HepG2 (cell line): ENCODE data around the gene CTNNA2. TPM values are rescaled to one million over a fixed set of nuclear protein-coding genes. Genes with fewer than 3 reads are reported as not detected.

Source experiments
- ATAC-seq: fragments of 200-7000 bp; cut with Tn5 transposase; 3 replicates; pipeline ENCODE4 v1.9.1; 2020; ENCODE audit warnings: mild to moderate bottlenecking, moderate library complexity
- BruUV-seq: library from RNA; stranded (reverse); fragments of 400-500 nt; replicated peaks from 2 replicates; lab custom pipeline; 2021; lab: Mats Ljungman, UMichigan
- CTCF ChIA-PET: fragments of 300-600 bp; formaldehyde crosslinking; extraction: SDS; loops from one replicate; lab custom pipeline; 2021; ENCODE audit warnings: low total read pairs, inconsistent platforms, low intra/inter-chr PET ratio; lab: Yijun Ruan, JAX
- POLR2A ChIA-PET: fragments of 350-600 bp; sonication (Branson Sonifier 250); formaldehyde crosslinking; loops from one replicate; lab custom pipeline; 2020; ENCODE audit warnings: antibody characterized with exemption, inconsistent platforms; lab: Yijun Ruan, JAX
- DNase-seq: peaks from one replicate; pipeline ENCODE4 v3.0.0-alpha.2; 2015; ENCODE audit warnings: low spot score
- FAIRE-seq: peaks from 3 replicates; lab custom pipeline; 2011; peaks lifted over from hg19 to GRCh38; lab: Jason Lieb, UNC
- H2AFZ ChIP-seq: one replicate; pipeline ENCODE4 v1.6.1; 2011; ENCODE audit warnings: low read length, inconsistent platforms
- H3K27ac ChIP-seq: fragments of 300-600 bp; 3 replicates; pipeline ENCODE4 v1.8.0; 2011; ENCODE audit warnings: mixed run types, mild to moderate bottlenecking, mixed read lengths, low read length, inconsistent platforms; ENCODE audit not compliant: insufficient read depth; ENCODE audit errors: extremely low read length
- H3K27me3 ChIP-seq, 2 experiments: fragments of 200-600 bp in 1 of 2; 2 replicates in 1 of 2; 3 replicates in 1 of 2; pipeline versions ENCODE4 v1.6.0 to v1.8.0; 2011; ENCODE audit warnings: low read length in 2 of 2, mild to moderate bottlenecking in 2 of 2, moderate library complexity in 2 of 2, inconsistent platforms in 1 of 2; ENCODE audit not compliant: insufficient read depth in 2 of 2, control insufficient read depth in 1 of 2
- H3K36me3 ChIP-seq, 2 experiments: fragments of 200-600 bp in 1 of 2; replicated peaks in 1 of 2; 2 replicates in 1 of 2; 3 replicates in 1 of 2; pipeline versions ENCODE4 v1.5.1 to v1.8.0; 2011; ENCODE audit warnings: low read length in 2 of 2, inconsistent platforms in 1 of 2; ENCODE audit not compliant: insufficient read depth in 2 of 2, control insufficient read depth in 1 of 2
- H3K4me1 ChIP-seq: 2 replicates; pipeline ENCODE4 v1.5.1; 2012; ENCODE audit warnings: low read length, inconsistent platforms; ENCODE audit not compliant: insufficient read depth
- H3K4me2 ChIP-seq: 2 replicates; pipeline ENCODE4 v1.6.0; 2011; ENCODE audit warnings: low read depth, low read length, inconsistent platforms
- H3K4me3 ChIP-seq, 3 experiments: fragments of 200-600 bp in 1 of 3; sonication (generic), shearing (Covaris generic) in 1 of 3; replicated peaks in 1 of 3; 2 replicates each; pipeline ENCODE4 v1.5.1; 2011 to 2016; ENCODE audit warnings: low read length in 3 of 3, inconsistent platforms in 2 of 3, low read depth in 2 of 3, mild to moderate bottlenecking in 2 of 3, control low read depth in 1 of 3, mixed read lengths in 1 of 3; ENCODE audit not compliant: insufficient read depth in 1 of 3
- H3K79me2 ChIP-seq: one replicate; pipeline ENCODE4 v1.6.1; 2011; ENCODE audit warnings: low read length, inconsistent platforms; ENCODE audit not compliant: insufficient read depth
- H3K9ac ChIP-seq: 2 replicates; pipeline ENCODE4 v1.6.0; 2011; ENCODE audit warnings: mild to moderate bottlenecking, low read depth, low read length, inconsistent platforms; ENCODE audit not compliant: insufficient read depth
- H3K9me3 ChIP-seq: 2 replicates; pipeline ENCODE4 v1.5.1; 2012; ENCODE audit warnings: mild to moderate bottlenecking, low read length
- H4K20me1 ChIP-seq: 2 replicates; pipeline ENCODE4 v1.6.0; 2011; ENCODE audit warnings: inconsistent platforms, mild to moderate bottlenecking, low read length, moderate library complexity; ENCODE audit not compliant: insufficient read depth
- DMAP1 ChIP-seq: IDR thresholded peaks from 2 replicates; pipeline ENCODE4 v1.6.1; 2016
- TERF1 ChIP-seq: sonication (generic); formaldehyde crosslinking; IDR thresholded peaks from 2 replicates; pipeline ENCODE4 v1.8.0; 2022; ENCODE audit warnings: mild to moderate bottlenecking, missing genetic modification reagents, moderate library complexity
- ZBTB2 ChIP-seq: sonication (generic); formaldehyde crosslinking; IDR thresholded peaks from 2 replicates; pipeline ENCODE4 v1.8.0; 2022; ENCODE audit warnings: low read depth, missing genetic modification reagents
- ZNF292 ChIP-seq: sonication (generic); formaldehyde crosslinking; IDR thresholded peaks from 2 replicates; pipeline ENCODE4 v1.8.1; 2022; ENCODE audit warnings: mild to moderate bottlenecking, low read depth, missing genetic modification reagents, borderline replicate concordance
- WGBS: methylation state at CpG from one replicate; pipeline ENCODE4 v1.1.6; 2017; ENCODE audit warnings: low lambda C conversion rate; 5-methylcytosine and 5-hydroxymethylcytosine counted together
- in situ Hi-C: cut with HindIII; loops from 2 replicates; pipeline ENCODE4 v1.10.0; 2017; ENCODE audit warnings: low pct_unique_long_range_greater_than_20kb; ENCODE audit not compliant: extremely low pct_ligation_motif_present
- intact Hi-C: fragments of 100-400 bp; cut with micrococcal nuclease; formaldehyde crosslinking; loops from one replicate; pipeline ENCODE4 v1.10.0; 2022; ENCODE audit not compliant: unreplicated experiment
- polyA plus RNA-seq, 8 experiments: library from polyadenylated mRNA; depleted of rRNA in 3 of 8; stranded (reverse) in 7 of 8; unstranded in 1 of 8; fragments of >200 nt; fragmentation: Illumina TruSeq in 4 of 8; extraction: Trizol in 4 of 8; gene quantifications; 2 replicates each; pipeline versions ENCODE4 v1.2.1 to v1.2.3, GENCODE V29; 2011 to 2016; ENCODE audit warnings: low read depth in 4 of 8, missing spikeins in 1 of 8, mixed read lengths in 1 of 8; ENCODE audit not compliant: insufficient read depth in 1 of 8
- total RNA-seq, 5 experiments: library from RNA; depleted of rRNA; stranded (reverse); fragments of >200 nt; fragmentation: Illumina TruSeq; extraction: Trizol; gene quantifications; 2 replicates each; pipeline ENCODE4 v1.2.3, GENCODE V29; 2016; ENCODE audit warnings: low read depth in 1 of 5

The CTNNA2 gene
- total and polyA plus RNA-seq, 2 of the 13 experiments (the other 11 are each of a cell fraction or from before 2014, with no cell fraction given): not detected

- H3K36me3 ChIP-seq: no peaks in the 10 kb centered on the region
- no peak for ATAC-seq
- no peak overlapping the region for H2AFZ ChIP-seq
- intact Hi-C loops: no loop called here
- no peak overlapping the region for H3K4me3 ChIP-seq
- no peaks in the 10 kb centered on the region for H4K20me1 ChIP-seq
- H3K9me3 ChIP-seq: no peaks in the 10 kb centered on the region
- H3K27me3 ChIP-seq: no peaks in the 10 kb centered on the region
- H3K27ac ChIP-seq: no peak overlapping the region
- ChIA-PET POLR2A (no interaction called here), CTCF (no interaction called here)
- no peaks in the 10 kb centered on the region for H3K79me2 ChIP-seq
- no peak for TF ChIP-seq DMAP1 (CRISPR knock-in tag)
- no peak overlapping the region for H3K4me2 ChIP-seq
- BruUV-seq: no TSS peak
- in situ Hi-C loops: no loop called here
- WGBS: 14% methylated on average over 5 of the region's 5 CpGs
- no peak for FAIRE-seq
- no peaks in the 10 kb centered on the region for H3K4me1 ChIP-seq
- no peak for DNase-seq
- H3K9ac ChIP-seq: no peak overlapping the region
Measured at GRCh38 chr2:80035749-80036285, 523.0 kb downstream of the CTNNA2 start.

GRCh38 chr2:80037310-80037709 is 524.5 kb downstream of the CTNNA2 start:
- Histone ChIP-seq H3K4me2 (no peak overlapping the region), H4K20me1 (no peaks in the 10 kb centered on the region), H3K9me3 (no peaks in the 10 kb centered on the region), H3K9ac (no peak overlapping the region), H3K4me3 (no peak overlapping the region), H2AFZ (no peak overlapping the region), H3K36me3 (no peaks in the 10 kb centered on the region), H3K4me1 (no peaks in the 10 kb centered on the region), H3K27me3 (no peaks in the 10 kb centered on the region), H3K79me2 (no peaks in the 10 kb centered on the region), H3K27ac (no peak overlapping the region)
- no peak for ATAC-seq
- no peak for TF ChIP-seq ZNF292 (CRISPR knock-in tag)
- TF ChIP-seq TERF1 (CRISPR knock-in tag): no peak
- no peak for TF ChIP-seq ZBTB2 (CRISPR knock-in tag)
- CTCF ChIA-PET: no interaction called here
- POLR2A ChIA-PET: no interaction called here
- intact Hi-C loops (no loop called here), in situ Hi-C loops (no loop called here)
- no peak for FAIRE-seq
- under 1% methylated on average over 4 of the region's 4 CpGs for WGBS
- no TSS peak for BruUV-seq
- DNase-seq: no peak
